H9 (cell line): ENCODE data around the gene CEP83. TPM values are rescaled to one million over a fixed set of nuclear protein-coding genes. Genes with fewer than 3 reads are reported as not detected.

Experiments used
- DNase-seq: peaks from one replicate; pipeline ENCODE4 v3.0.0-alpha.2; 2017
- H2AFZ ChIP-seq: one replicate; pipeline ENCODE4 v1.6.1; 2013; ENCODE audit warnings: mild to moderate bottlenecking, low read length, control low read depth, moderate library complexity
- H2AK5ac ChIP-seq: 2 replicates; pipeline ENCODE4 v1.6.1; 2013; ENCODE audit warnings: low read length, control low read depth, mixed read lengths; ENCODE audit not compliant: insufficient read length
- H2BK120ac ChIP-seq: one replicate; pipeline ENCODE4 v1.6.1; 2013; ENCODE audit warnings: low read depth, mild to moderate bottlenecking, low read length, control low read depth, inconsistent platforms; ENCODE audit not compliant: poor library complexity, severe bottlenecking
- H2BK12ac ChIP-seq: 2 replicates; pipeline ENCODE4 v1.6.1; 2013; ENCODE audit warnings: low read length, control low read depth, mixed read lengths, low read depth; ENCODE audit not compliant: insufficient read length
- H2BK15ac ChIP-seq: 2 replicates; pipeline ENCODE4 v1.6.1; 2013; ENCODE audit warnings: low read depth, low read length, control low read depth
- H2BK20ac ChIP-seq: one replicate; pipeline ENCODE4 v1.6.1; 2013; ENCODE audit warnings: low read depth, mild to moderate bottlenecking, low read length, control low read depth, inconsistent platforms; ENCODE audit not compliant: poor library complexity, severe bottlenecking
- H2BK5ac ChIP-seq: 2 replicates; pipeline ENCODE4 v1.6.1; 2013; ENCODE audit warnings: low read length, control low read depth, mixed read lengths; ENCODE audit not compliant: insufficient read length
- H3K14ac ChIP-seq: 2 replicates; pipeline ENCODE4 v1.6.1; 2013; ENCODE audit warnings: low read length, control low read depth; ENCODE audit not compliant: insufficient read depth
- H3K18ac ChIP-seq: 2 replicates; pipeline ENCODE4 v1.6.1; 2013; ENCODE audit warnings: low read depth, mild to moderate bottlenecking, mixed read lengths, low read length, control low read depth; ENCODE audit not compliant: insufficient read length
- H3K23ac ChIP-seq: 2 replicates; pipeline ENCODE4 v1.6.1; 2013; ENCODE audit warnings: low read length, control low read depth, mixed read lengths, low read depth; ENCODE audit not compliant: insufficient read length
- H3K23me2 ChIP-seq: 2 replicates; pipeline ENCODE4 v1.6.1; 2013; ENCODE audit warnings: low read depth, mild to moderate bottlenecking, mixed read lengths, low read length, control low read depth; ENCODE audit not compliant: insufficient read length, poor library complexity, severe bottlenecking
- H3K27ac ChIP-seq: 2 replicates; pipeline ENCODE4 v1.5.1; 2013; ENCODE audit warnings: low read length, control low read depth, mixed read lengths, low read depth; ENCODE audit not compliant: insufficient read length
- H3K27me3 ChIP-seq: 2 replicates; pipeline ENCODE4 v1.6.1; 2013; ENCODE audit warnings: low read length, control low read depth, inconsistent platforms; ENCODE audit not compliant: insufficient read depth
- H3K4ac ChIP-seq: 2 replicates; pipeline ENCODE4 v1.6.1; 2013; ENCODE audit warnings: low read depth, mild to moderate bottlenecking, control low read depth, inconsistent platforms, low read length, moderate library complexity
- H3K4me1 ChIP-seq: 2 replicates; pipeline ENCODE4 v1.6.1; 2013; ENCODE audit warnings: low read length, control low read depth, inconsistent platforms; ENCODE audit not compliant: insufficient read depth
- H3K4me2 ChIP-seq: 2 replicates; pipeline ENCODE4 v1.6.1; 2013; ENCODE audit warnings: low read length, control low read depth, mixed read lengths; ENCODE audit not compliant: insufficient read length, insufficient read depth
- H3K56ac ChIP-seq: 2 replicates; pipeline ENCODE4 v1.6.1; 2013; ENCODE audit warnings: low read depth, mild to moderate bottlenecking, mixed read lengths, low read length, control low read depth; ENCODE audit not compliant: insufficient read length
- H3K79me1 ChIP-seq: 2 replicates; pipeline ENCODE4 v1.6.1; 2013; ENCODE audit warnings: low read depth, mild to moderate bottlenecking, moderate library complexity, low read length, control low read depth, inconsistent platforms; ENCODE audit not compliant: insufficient read depth, poor library complexity, severe bottlenecking
- H3K79me2 ChIP-seq: 2 replicates; pipeline ENCODE4 v1.6.1; 2013; ENCODE audit warnings: low read length, control low read depth, inconsistent platforms; ENCODE audit not compliant: insufficient read depth
- H3K9ac ChIP-seq: 2 replicates; pipeline ENCODE4 v1.6.1; 2013; ENCODE audit warnings: low read length, control low read depth, mixed read lengths; ENCODE audit not compliant: insufficient read length; ENCODE audit errors: extremely low read depth
- H3K9me3 ChIP-seq: one replicate; pipeline ENCODE4 v1.6.1; 2013; ENCODE audit warnings: low read depth, low read length, inconsistent platforms; ENCODE audit not compliant: control insufficient read depth
- H3T11ph ChIP-seq: one replicate; pipeline ENCODE4 v1.6.1; 2013; ENCODE audit warnings: mild to moderate bottlenecking, low read length, control low read depth, inconsistent platforms
- H4K20me1 ChIP-seq: one replicate; pipeline ENCODE4 v1.6.1; 2013; ENCODE audit not compliant: control insufficient read depth, insufficient read length, insufficient read depth
- H4K5ac ChIP-seq: 2 replicates; pipeline ENCODE4 v1.6.1; 2013; ENCODE audit warnings: low read depth, mild to moderate bottlenecking, mixed read lengths, low read length, control low read depth; ENCODE audit not compliant: insufficient read length
- H4K8ac ChIP-seq: replicated peaks from 2 replicates; pipeline ENCODE4 v1.6.1; 2013; ENCODE audit warnings: low read length, control low read depth, mixed read lengths, low read depth; ENCODE audit not compliant: insufficient read length
- H4K91ac ChIP-seq: 2 replicates; pipeline ENCODE4 v1.6.1; 2013; ENCODE audit warnings: low read depth, mild to moderate bottlenecking, moderate library complexity, mixed read lengths, low read length, control low read depth; ENCODE audit not compliant: insufficient read length
- H3K27ac Mint-ChIP-seq, 3 experiments: 2 replicates in 2 of 3; 3 replicates in 1 of 3; pipeline ENCODE4 v1.8.0; 2020 to 2021; ENCODE audit warnings: mixed read lengths in 3 of 3, mild to moderate bottlenecking in 1 of 3, moderate library complexity in 1 of 3
- H3K27me3 Mint-ChIP-seq: 2 replicates; pipeline ENCODE4 v1.8.0; 2021; ENCODE audit warnings: low read depth, mild to moderate bottlenecking, moderate library complexity, mixed read lengths
- H3K36me3 Mint-ChIP-seq, 3 experiments: 2 replicates in 2 of 3; 3 replicates in 1 of 3; pipeline ENCODE4 v1.8.0; 2020 to 2021; ENCODE audit warnings: low read depth in 3 of 3, mixed read lengths in 3 of 3; ENCODE audit not compliant: insufficient read depth in 1 of 3
- H3K4me1 Mint-ChIP-seq, 2 experiments: 2 replicates each; pipeline ENCODE4 v1.8.0; 2020; ENCODE audit warnings: mixed read lengths in 2 of 2
- H3K4me3 Mint-ChIP-seq, 2 experiments: 2 replicates in 1 of 2; 3 replicates in 1 of 2; pipeline ENCODE4 v1.8.0; 2020 to 2021; ENCODE audit warnings: mild to moderate bottlenecking in 2 of 2, mixed read lengths in 2 of 2, moderate library complexity in 1 of 2
- H3K9me3 Mint-ChIP-seq, 2 experiments: 2 replicates in 1 of 2; 3 replicates in 1 of 2; pipeline ENCODE4 v1.8.0; 2020; ENCODE audit warnings: mild to moderate bottlenecking in 2 of 2, mixed read lengths in 2 of 2, moderate library complexity in 1 of 2
- WGBS: extraction: QIAGEN DNeasy Blood & Tissue Kit; methylation state at CpG from one replicate; pipeline ENCODE4 v1.1.7; 2013; ENCODE audit warnings: missing lambda C conversion rate, low lambda C conversion rate, mixed read lengths; ENCODE audit not compliant: insufficient read length; ENCODE audit errors: extremely low coverage; 5-methylcytosine and 5-hydroxymethylcytosine counted together
- total RNA-seq: library from RNA; stranded (reverse); gene quantifications from 2 replicates; pipeline ENCODE4 v1.2.1, GENCODE V29; 2021
- TF ChIP-seq, protein P1 (sequence below): fragments of 200-600 bp; sonication (generic); conservative IDR thresholded peaks from 3 replicates; pipeline ENCODE4 v1.8.0; 2021; ENCODE audit warnings: antibody characterized with exemption, mild to moderate bottlenecking

Gene CEP83
- total RNA-seq, 1 experiment from 2014 or later, result 26.5 TPM

DNA sequence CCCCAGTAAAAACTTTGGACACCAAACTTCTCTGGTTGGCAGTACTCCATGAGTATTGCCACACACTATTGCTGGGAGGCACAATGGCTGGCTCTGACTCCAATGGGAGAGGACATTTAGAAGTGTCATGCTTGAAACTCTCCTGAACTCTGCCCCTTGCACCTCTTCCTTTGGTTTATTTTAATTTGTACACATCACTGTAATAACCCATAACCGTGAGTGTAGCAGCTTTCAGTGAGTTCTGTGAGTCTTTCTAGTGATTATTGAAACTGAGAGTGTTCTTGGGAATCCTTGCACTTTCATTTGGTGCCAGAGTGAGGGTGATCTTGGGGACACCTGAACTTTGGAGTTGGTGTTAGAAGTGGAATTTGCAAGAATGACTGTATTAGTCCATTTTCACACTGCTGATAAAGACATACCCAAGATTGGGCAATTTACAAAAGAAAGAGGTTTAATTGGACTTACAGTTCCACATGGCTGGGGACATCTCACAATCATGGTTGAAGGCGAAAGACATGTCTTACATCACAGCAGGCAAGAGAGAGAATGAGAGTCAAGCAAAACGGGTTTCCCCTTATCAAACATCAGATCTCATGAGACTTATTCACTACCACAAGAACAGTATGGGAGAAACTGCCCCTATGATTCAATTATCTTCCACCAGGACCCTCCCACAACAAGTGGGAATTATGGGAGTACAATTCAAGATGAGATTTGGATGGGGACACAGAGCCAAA is 41.3 kb upstream of the CEP83 start:
- Histone ChIP-seq H3K9me3 (no peaks in the 10 kb centered on the region), H2AK5ac (no peak overlapping the region), H3K23ac (no peak overlapping the region), H3K79me1 (no peaks in the 10 kb centered on the region), H3K23me2 (no peaks in the 10 kb centered on the region), H3K14ac (no peak overlapping the region), H3K9ac (no peak overlapping the region), H3K27ac (no peak overlapping the region), H2AFZ (no peak overlapping the region), H2BK12ac (no peak overlapping the region), H4K5ac (no peak overlapping the region), H3K4ac (no peak overlapping the region), H4K91ac (no peak overlapping the region), H4K8ac (no peak overlapping the region), H3K56ac (no peak overlapping the region), H4K20me1 (no peaks in the 10 kb centered on the region), H2BK5ac (no peak overlapping the region), H3T11ph (no peak overlapping the region), H2BK20ac (no peak overlapping the region), H2BK120ac (no peak overlapping the region), H3K18ac (no peak overlapping the region), H2BK15ac (no peak overlapping the region), H3K27me3 (no peaks in the 10 kb centered on the region), H3K4me2 (no peak overlapping the region), H3K4me1 (no peaks in the 10 kb centered on the region), H3K79me2 (no peaks in the 10 kb centered on the region)
- no CpG with 5 or more reads among the region's 3 CpGs for WGBS
- Mint-ChIP-seq H3K27ac (no peak overlapping the region), H3K36me3 (peaks cover 4 to 26% (median 7%) of the 10 kb centered on the region in 3 experiments; a peak in 5 of 7 replicates), H3K9me3 (peaks cover 21 to 31% of the 10 kb centered on the region in 2 experiments), H3K4me1 (no peaks in the 10 kb centered on the region), H3K27me3 (no peaks in the 10 kb centered on the region), H3K4me3 (no peak overlapping the region)
- TF ChIP-seq, protein P1, sequence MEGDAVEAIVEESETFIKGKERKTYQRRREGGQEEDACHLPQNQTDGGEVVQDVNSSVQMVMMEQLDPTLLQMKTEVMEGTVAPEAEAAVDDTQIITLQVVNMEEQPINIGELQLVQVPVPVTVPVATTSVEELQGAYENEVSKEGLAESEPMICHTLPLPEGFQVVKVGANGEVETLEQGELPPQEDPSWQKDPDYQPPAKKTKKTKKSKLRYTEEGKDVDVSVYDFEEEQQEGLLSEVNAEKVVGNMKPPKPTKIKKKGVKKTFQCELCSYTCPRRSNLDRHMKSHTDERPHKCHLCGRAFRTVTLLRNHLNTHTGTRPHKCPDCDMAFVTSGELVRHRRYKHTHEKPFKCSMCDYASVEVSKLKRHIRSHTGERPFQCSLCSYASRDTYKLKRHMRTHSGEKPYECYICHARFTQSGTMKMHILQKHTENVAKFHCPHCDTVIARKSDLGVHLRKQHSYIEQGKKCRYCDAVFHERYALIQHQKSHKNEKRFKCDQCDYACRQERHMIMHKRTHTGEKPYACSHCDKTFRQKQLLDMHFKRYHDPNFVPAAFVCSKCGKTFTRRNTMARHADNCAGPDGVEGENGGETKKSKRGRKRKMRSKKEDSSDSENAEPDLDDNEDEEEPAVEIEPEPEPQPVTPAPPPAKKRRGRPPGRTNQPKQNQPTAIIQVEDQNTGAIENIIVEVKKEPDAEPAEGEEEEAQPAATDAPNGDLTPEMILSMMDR, result no peak
- no peak for DNase-seq
